HG02885 (cell line): ENCODE measurements around the gene TAS2R31.
"Not testable (repeated sequence)": the region's sequence is repeated elsewhere in the genome, so short reads cannot be mapped to it uniquely, and the experiment has no call there.

Experiments used
- ATAC-seq: cut with Tn5 transposase; IDR thresholded peaks from one replicate; pipeline ENCODE4 v1.9.1; 2021; ENCODE audit warnings: mild to moderate bottlenecking; ENCODE audit not compliant: unreplicated experiment, poor library complexity

Gene TAS2R31, protein sequence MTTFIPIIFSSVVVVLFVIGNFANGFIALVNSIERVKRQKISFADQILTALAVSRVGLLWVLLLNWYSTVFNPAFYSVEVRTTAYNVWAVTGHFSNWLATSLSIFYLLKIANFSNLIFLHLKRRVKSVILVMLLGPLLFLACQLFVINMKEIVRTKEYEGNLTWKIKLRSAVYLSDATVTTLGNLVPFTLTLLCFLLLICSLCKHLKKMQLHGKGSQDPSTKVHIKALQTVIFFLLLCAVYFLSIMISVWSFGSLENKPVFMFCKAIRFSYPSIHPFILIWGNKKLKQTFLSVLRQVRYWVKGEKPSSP

DNA sequence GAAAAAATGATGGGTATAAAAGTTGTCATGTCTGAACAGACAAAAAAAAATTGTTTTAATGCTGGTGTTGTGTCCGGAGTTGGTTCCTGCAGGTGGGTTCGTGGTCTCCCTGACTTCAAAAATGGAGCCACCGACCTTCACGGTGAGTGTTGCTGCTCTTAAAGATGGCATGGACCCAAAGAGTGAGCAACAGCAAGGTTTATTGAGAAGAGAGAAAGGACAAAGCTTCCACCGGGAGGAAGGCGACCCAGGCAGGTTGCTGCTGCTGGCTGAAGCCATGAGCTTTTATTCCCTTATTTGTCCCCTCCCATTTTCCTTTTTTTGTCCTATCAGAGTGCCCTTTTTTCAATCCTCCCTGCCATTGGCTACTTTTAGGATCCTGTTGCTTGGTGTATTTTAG lies at the start of gene TAS2R31:
TAS2R31 (minus strand) TSS at position 101 of the 400 bp plus-strand sequence; CDS start at position 29, 72 bp downstream.
- ATAC-seq: no peak

DNA sequence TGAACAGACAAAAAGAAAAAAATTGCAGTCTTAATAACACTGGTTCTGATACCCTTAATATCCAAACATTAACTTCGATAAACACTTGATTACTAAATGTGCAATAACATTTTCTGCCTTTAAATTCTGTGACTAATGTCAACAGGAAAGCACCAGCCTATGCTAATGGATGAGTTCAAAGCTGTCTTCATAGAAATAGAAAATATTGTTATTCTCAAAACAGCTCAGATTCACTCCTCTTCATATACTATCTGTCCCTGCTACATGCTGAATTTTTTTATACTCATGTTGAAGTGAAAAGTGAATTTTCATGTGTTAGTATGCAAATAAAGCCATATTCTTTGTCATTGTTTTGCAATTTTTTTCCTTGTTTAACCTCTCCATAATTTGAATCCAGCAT lies 47.0 kb upstream of the TAS2R31 start:
- ATAC-seq: no peak

DNA sequence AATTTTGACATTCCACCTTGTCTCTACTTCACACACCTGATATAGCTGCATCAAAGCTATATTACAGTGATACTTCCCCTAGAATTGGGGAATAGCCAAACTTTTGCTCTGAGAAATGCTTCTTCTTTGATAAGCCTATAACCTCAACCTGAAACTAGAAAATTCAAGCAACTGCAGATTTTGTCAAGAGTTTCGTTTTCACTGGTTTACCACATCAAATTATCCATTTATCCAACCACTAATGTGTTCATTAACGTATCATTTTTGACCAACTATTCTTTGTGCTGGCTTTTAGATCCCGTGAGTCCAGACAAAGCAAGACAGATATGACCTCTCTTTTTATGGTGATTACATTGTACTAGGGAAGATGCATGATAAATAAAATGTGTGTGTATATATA lies 44.4 kb upstream of the TAS2R31 start:
- peak; percentile 61 for ATAC-seq

DNA sequence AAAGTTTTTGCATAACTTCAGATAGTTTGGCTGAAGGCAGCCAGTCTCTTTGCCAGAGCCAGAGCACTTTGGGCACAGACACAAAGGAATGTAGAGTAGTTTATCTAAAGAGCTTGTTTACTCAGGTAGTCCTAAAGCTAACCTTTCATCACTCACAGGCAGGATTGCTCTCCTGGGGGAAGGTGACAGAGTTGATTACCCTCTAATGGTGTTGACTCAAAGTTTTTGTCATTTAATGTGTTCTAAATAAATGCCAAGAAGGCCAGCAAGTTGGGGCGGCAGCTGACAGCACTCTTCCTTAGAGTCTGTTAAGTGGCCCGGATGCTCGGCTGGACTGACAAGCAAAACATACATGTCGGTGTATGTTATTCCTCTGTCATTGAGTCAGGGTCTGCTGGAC lies 40.2 kb upstream of the TAS2R31 start:
- ATAC-seq: no peak

DNA sequence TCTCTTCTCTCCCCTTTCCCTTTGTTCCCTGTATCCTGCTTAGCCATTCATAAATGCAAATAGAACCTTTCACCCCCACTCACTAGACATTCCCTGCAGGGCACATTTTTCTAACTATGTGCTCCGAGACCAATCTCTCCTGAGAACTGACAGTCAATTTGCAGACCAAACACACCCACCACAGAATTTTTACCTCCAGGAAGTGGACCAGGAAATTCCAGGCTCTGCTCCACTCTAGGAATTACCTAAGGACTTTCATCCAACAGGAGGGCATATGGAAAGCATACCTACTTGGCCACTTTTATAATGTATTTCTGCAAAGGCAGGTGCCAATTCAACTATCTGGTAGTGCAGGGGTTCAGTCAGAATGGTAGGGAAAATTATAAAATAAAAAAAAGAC lies 39.8 kb upstream of the TAS2R31 start:
- ATAC-seq: no peak

DNA sequence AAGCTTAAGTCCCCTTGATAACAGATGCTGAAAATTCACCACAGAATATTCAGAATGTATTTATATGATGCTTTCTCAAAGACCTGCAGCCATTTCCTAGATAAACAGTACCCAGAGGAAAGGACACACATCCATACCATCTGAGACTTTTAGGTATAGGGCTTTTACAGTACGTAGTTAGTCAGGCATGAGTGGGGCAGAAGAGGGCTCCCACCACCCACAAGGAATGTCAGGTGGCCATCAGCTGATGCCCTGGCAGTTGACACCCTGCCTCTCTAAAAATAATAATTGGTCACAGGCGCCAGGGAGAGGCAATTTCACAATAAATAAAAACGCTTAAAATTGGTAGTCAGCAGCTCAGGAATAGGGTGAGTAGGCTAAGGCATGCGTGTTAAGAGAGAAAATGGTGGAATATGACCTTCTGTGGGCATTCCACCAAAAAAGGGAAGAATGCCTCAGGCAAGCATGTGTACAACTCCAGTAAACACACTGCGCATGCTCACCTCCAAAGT lies 38.7 kb upstream of the TAS2R31 start:
- ATAC-seq: no peak

DNA sequence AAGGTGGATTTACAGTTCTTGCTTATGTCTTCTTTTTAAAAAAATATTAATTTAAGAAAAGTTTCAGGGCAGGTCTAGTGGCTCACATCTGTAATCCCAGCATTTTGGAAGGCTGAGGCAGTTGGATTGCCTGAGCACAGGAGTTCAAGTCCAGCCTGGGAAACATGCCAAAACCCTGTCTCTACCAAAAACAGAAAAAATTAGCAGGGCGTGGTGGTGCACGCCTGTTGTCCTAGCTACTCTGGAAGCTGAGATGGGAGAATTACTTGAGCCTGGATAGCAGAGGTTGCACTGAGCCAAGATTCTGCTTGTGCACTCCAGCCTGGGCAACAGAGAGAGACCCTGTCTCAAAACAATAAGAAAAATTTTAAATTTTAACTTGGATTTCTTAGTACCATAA lies 36.3 kb upstream of the TAS2R31 start:
- ATAC-seq: no peak

DNA sequence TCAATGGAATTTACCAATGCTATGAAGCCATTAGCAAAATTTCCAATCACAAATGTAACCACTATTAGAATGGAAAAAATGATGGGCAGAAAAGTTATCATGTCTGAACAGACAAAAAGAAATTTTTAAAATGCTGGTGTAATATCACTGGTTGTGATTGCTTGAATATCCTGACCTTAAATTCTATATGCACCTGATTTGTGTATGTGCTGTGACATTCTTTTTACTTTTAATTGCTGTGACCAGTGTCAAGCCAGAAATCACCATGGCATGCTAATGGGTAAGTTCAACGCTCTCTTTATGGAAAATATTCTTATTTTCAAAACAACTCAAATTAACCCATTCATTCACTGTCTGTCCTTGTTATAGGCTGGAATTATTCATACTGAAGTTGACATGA lies 31.0 kb upstream of the TAS2R31 start, which contains the start of gene TAS2R46:
TAS2R46 (minus strand) TSS at position 101 of the 400 bp plus-strand sequence; CDS start at position 101, 0 bp downstream.
- ATAC-seq: not testable (repeated sequence)

DNA sequence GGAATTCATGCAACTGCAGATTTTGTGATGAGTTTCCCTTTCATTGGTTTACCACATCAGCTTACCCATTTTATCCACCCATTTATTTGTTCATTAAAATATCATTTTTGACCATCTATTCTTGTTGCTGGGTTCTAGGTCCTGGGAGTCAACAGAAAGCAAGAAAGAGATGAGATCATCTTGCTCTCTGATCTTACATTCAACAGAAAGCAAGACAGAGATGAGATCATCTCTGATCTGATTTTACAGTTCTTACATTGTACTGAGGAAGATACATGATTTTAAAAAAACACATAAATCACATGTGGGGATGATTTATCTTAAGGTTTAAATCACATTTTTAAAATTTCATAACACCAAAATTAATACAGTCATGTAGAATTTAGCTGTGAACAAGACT lies 28.6 kb upstream of the TAS2R31 start:
- no peak for ATAC-seq

DNA sequence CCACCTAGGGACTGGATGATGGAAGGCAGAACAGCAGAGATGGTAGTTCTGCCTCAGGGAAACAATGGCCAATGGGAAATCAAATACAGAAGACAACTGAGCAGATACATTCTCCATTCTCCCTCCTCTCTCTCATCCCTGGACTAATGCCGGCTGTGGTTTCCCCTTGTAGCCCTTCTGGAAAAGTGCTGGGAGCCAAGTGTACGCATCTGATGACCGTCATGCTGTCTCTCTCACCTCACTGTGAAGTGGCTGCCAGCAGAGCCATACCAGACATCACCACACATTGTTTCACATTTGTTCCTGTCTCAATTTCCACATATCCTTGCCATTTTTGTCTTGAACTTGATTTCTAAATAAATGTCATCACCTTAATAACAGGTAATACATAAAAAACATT lies 27.8 kb upstream of the TAS2R31 start:
- ATAC-seq: no peak

DNA sequence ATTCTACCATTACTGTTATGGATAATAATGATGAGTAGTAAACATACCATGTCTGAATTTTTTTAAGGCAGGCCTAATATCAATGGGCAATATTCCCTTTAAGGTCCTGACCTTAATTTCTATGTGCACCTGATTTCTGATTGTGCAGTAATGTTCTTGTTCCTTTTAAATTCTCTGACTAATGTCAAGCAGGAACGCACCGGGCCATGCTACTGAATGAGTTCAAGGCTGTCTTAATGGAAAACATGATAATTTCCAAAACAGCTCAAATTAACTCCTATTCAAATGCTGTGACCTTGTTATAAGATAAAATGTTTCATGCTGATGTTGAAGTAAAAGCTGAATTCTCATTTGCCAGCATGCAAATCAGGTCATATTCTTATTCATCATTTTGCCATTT lies 24.1 kb upstream of the TAS2R31 start:
- no peak for ATAC-seq

DNA sequence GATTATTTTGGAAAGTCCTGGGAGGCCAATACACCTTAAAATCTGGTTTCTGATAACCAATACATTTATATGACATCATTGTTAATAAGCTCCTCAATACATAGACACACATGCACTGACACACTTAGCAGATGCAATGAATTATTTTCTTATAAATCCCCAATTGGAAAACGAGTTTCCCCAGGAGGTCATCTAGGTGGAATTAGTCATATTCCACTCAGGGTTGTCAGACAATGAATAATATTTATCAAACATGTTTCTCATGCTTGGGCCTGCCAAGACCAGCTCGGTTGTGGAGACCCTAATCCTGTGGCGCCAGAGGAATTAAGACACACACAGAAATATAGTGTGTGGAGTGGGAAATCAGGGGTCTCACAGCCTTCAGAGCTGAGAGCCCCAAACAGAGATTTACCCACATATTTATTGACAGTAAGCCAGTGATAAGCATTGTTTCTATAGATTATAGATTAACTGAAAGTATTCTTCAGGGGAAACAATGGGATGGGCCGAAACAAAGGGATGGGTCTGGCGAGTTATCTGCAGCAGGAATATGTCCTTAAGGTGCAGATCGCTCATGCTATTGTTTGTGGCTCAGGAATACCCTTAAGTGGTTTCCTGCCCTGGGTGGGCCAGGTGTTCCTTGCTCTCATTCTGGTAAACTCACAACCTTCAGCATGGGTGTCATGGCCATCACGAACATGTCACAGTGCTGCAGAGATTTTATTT lies 18.8 kb upstream of the TAS2R31 start:
- ATAC-seq: not testable (repeated sequence)

DNA sequence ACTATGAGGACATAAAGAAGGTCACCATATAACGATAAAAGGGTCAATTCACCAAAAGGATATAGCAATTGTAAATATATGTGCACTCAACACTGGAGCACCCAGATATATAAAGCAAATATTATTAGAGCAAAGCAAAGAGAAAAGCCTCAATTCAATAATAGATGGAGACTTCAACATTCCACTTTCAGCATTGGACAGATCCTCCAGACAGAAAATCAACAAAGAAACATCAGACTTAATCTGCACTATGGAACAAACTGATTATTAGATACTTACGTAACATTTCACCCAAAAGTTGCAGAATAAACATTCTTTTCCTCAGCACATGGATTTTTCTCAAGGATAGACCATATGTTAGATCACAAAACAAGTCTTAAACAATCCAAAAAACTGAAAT lies 10.2 kb upstream of the TAS2R31 start:
- not testable (repeated sequence) for ATAC-seq

DNA sequence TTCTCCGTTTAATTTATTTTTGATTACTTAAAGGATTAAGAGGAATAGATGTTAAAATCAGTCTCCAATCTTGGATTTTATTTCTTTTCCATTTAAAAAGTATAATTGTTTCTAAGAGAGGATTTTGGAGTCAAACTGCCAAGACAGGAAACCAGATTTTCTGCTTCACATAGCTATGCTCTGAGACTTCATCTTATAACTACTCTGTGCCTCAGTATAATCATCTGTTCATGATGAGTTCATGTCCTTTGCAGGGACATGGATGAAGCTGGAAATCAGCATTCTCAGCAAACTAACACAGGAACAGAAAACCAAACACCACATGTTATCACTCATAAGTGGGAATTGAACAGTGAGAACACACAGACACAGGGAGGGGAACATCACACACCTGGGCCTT lies 9.0 kb upstream of the TAS2R31 start:
- no peak for ATAC-seq

DNA sequence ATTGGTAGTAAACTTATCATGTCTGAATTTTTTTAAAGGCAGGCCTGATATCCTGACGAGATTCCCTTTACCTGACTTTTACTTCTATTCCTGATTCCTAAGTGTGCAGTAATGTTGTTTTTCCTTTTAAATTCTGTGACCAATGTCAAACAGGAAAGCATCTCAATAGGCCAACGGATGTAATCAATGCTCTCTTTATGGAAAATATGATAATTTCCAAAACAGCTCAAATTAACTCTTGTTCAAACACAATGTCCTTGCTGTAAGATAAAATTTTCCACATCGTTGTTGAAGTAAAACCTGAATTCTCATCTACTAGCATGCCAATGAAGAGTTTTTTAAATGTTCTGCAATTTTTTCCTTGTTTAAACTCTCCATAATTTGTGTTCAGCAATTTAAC lies 8.0 kb upstream of the TAS2R31 start:
- ATAC-seq: no peak

DNA sequence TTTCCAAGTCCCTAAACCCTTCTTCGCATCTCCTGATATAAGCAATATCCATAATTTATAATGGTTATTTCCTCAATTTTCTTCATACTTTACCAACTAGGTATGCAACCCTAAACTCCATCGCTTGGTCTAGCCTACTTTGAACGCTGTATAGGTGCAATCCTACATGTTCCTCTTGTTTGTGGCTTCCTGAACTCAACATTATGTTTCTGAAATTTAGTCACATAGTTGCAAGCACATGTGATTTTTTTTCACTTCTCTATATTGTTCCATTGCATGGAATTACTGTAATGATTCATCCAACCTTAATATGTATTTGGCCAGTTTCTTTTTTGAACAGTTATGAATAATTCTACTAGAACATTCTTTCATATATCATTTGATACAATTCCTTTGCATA lies 2.8 kb upstream of the TAS2R31 start:
- peak; percentile 73 for ATAC-seq

DNA sequence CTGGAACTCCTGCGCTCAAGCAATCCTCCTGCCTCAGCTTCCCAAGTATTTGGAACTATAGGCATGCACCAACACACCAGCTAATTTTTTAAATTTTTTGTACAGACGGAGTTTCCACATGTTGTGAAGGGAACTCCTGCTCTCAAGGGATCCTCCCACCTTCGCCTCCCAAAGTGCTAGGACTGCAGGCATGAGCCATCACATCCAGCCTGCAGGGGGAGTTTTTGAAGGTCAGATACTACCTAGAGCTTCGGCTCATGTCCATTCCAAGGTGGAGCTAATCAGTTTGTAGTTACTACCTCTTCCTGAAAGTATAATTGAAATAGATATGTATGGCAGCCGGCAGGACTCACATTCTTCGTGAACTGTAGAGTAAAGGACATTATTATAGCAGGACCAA lies 5.1 kb downstream of the TAS2R31 start:
- no peak for ATAC-seq

DNA sequence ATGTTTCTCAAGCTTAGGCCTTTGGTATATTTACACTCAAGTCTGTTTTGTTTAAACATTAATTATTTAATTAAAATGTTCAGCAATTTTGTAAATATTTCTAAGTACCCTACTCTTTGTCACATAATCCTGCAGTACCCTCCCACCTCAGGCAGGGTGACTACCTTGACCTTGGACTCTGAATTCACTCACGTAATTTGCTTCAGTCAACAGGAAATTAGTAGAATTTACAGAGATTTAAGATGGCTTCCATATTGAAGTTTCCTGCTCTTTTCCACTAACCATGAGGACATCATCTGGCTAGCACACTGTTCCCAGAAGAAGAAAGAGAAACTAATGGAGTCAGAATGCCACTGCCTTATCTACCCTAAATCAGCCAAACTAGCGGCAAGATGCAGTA lies 7.8 kb downstream of the TAS2R31 start:
- ATAC-seq: no peak

DNA sequence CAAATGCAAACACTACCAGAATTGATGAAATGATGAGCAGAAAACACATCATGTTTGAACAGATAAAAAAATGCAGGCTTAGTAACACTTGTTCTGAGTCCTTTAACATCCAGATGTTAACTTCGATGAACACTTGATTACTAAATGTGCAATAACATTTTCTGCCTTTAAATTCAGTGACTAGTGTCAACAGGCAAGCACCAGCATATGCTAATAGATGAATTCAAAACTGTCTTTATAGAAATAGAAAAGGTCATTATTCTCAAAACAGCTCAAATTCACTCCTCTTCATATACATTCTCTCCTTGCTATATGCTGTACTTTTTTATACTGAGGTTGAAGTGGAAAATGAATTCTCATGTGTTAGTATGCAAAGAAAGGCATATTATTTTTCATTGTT lies 8.7 kb downstream of the TAS2R31 start, which contains the start of gene TAS2R19:
TAS2R19 (minus strand) TSS at position 101 of the 400 bp plus-strand sequence; CDS start at position 52, 49 bp downstream.
- no peak for ATAC-seq

DNA sequence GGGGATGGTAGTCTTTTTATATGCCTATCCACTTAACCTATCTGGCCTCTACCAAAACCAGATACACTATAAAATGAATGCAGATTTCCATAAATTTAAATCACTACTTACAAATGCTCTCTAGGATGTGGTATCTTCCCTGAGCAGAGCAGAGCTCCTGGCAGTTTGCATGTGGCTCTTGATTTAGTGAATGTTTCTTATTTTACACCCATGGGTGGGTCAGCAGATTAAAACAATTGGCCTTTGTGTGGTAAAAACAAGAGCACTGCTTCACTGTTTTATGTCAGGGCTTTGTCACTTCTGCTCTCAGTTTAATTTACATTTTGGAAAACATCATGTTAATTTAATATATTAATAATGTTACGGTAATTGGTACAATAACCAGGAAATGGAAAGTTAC lies 14.3 kb downstream of the TAS2R31 start:
- ATAC-seq: no peak

DNA sequence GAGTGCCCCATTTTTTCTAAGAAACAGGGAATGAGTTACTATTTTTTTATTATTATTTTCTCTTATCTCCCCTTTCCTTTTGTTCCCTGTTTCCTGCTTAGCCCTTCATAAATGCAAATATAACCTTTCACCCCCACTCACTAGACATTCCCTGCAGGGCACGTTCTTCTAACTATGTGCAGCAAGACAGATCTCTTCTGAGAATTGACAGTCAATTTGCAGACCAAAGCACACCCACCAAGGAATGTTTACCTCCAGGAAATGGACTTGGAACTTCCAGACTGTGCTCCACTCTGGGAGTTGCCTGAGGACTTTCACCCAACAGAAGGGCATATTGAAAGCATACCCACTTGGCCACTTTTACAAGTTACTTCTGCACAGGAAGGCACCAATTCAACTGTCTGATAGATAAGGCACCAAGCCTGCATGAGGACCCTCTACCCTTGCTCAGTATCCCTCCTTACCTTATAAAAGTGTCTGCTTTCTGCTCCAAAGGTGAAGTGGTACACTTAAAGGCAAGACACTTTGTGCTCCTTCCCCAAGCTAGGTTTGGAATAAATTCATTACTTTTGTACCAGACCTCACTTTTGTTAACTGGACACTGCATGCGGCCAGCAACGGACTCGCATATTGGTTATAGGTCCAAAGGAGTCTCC lies 15.3 kb downstream of the TAS2R31 start:
- ATAC-seq: no peak
